ENCODE results near the gene AFF3. TPM values are rescaled to one million over a fixed set of nuclear protein-coding genes. Genes with fewer than 3 reads are reported as not detected.

The AFF3 gene
- total and polyA plus RNA-seq, 2 donors (not counting 3 experiments of a cell fraction or from before 2014, with no cell fraction given): 0.06 to 0.07 TPM

GRCh38 chr2:99509387-99509786, 633.0 kb downstream of the AFF3 start:
- H4K20me1 ChIP-seq (replicated peaks; ENCODE audit: control insufficient read depth, extremely low read depth, insufficient read depth, low read length): no peaks in the 10 kb centered on the region
- DNase-seq (ENCODE audit: low read depth, low spot score): no peak
- ChIA-PET POLR2A (no interaction called here), CTCF (no interaction called here)
- no peak overlapping the region for H3K27ac ChIP-seq (ENCODE audit: insufficient read depth, low read depth, low read length)
- H3K9me1 ChIP-seq (replicated peaks; ENCODE audit: control insufficient read depth, extremely low read depth, insufficient read depth, low read length): no peaks in the 10 kb centered on the region
- no peak overlapping the region for H3K4me2 ChIP-seq (ENCODE audit: insufficient read depth, low read length)
- FAIRE-seq: no peak
- H3K36me3 ChIP-seq (ENCODE audit: control insufficient read depth in 2 of 2, extremely low read depth in 1 of 2, insufficient read depth in 2 of 2, low read length in 2 of 2): no peaks in the 10 kb centered on the region
- BruUV-seq (replicated peaks): no TSS peak
- H3K9ac ChIP-seq (replicated peaks; ENCODE audit: extremely low read depth, insufficient read depth, low read length): no peak overlapping the region
- H3K4me1 ChIP-seq (ENCODE audit: control insufficient read depth, extremely low read depth, insufficient read depth, low read length): no peaks in the 10 kb centered on the region
- H3K9me3 ChIP-seq (replicated peaks; ENCODE audit: control insufficient read depth, insufficient read depth, low read length): no peaks in the 10 kb centered on the region
- H3K79me2 ChIP-seq (ENCODE audit: control insufficient read depth, insufficient read depth, low read length): no peaks in the 10 kb centered on the region
- TF ChIP-seq POLR2A (IDR thresholded peaks at IDR 0.05; ENCODE audit: low read depth, low read length): no peak
- H2AFZ ChIP-seq (ENCODE audit: low read depth, low read length): no peak overlapping the region
- dilution Hi-C loops (cut with MboI; ENCODE audit: extremely low pct_ligation_motif_present, low sequenced_read_pairs): no loop called here
- peaks cover 1 to 11% of the 10 kb centered on the region in 2 experiments for H3K27me3 ChIP-seq (ENCODE audit: control insufficient read depth in 2 of 2, insufficient read depth in 2 of 2, low read length in 2 of 2)
- intact Hi-C loops (cut with micrococcal nuclease): no loop called here
- H3K4me3 ChIP-seq (replicated peaks in 1 of 3; ENCODE audit: insufficient read depth in 1 of 3, low read depth in 1 of 3, low read length in 3 of 3): no peak overlapping the region

GRCh38 chr2:99507937-99508818, 634.2 kb downstream of the AFF3 start:
- BruUV-seq (replicated peaks): no TSS peak
- no peak overlapping the region for H2AFZ ChIP-seq (ENCODE audit: low read depth, low read length)
- no peaks in the 10 kb centered on the region for H3K9me1 ChIP-seq (replicated peaks; ENCODE audit: control insufficient read depth, extremely low read depth, insufficient read depth, low read length)
- H3K79me2 ChIP-seq (ENCODE audit: control insufficient read depth, insufficient read depth, low read length): no peaks in the 10 kb centered on the region
- peaks cover 0 to 14% of the 10 kb centered on the region in 2 experiments for H3K27me3 ChIP-seq (ENCODE audit: control insufficient read depth in 2 of 2, insufficient read depth in 2 of 2, low read length in 2 of 2)
- H3K4me3 ChIP-seq (replicated peaks in 1 of 3; ENCODE audit: insufficient read depth in 1 of 3, low read depth in 1 of 3, low read length in 3 of 3): no peak overlapping the region
- FAIRE-seq (no peak), DNase-seq (ENCODE audit: low read depth, low spot score) (no peak)
- H4K20me1 ChIP-seq (replicated peaks; ENCODE audit: control insufficient read depth, extremely low read depth, insufficient read depth, low read length): no peaks in the 10 kb centered on the region
- no peak overlapping the region for H3K27ac ChIP-seq (ENCODE audit: insufficient read depth, low read depth, low read length)
- CTCF ChIA-PET: no interaction called here
- H3K4me2 ChIP-seq (ENCODE audit: insufficient read depth, low read length): no peak overlapping the region
- POLR2A ChIA-PET: interaction anchor here (0.7 kb wide), 1 partner anchor 207 kb away, joined by 11 read pairs; no protein-coding TSS in a partner anchor
- no peak overlapping the region for H3K9ac ChIP-seq (replicated peaks; ENCODE audit: extremely low read depth, insufficient read depth, low read length)
- dilution Hi-C loops (cut with MboI; ENCODE audit: extremely low pct_ligation_motif_present, low sequenced_read_pairs): no loop called here
- no peaks in the 10 kb centered on the region for H3K36me3 ChIP-seq (ENCODE audit: control insufficient read depth in 2 of 2, extremely low read depth in 1 of 2, insufficient read depth in 2 of 2, low read length in 2 of 2)
- H3K4me1 ChIP-seq (ENCODE audit: control insufficient read depth, extremely low read depth, insufficient read depth, low read length): no peaks in the 10 kb centered on the region
- no peaks in the 10 kb centered on the region for H3K9me3 ChIP-seq (replicated peaks; ENCODE audit: control insufficient read depth, insufficient read depth, low read length)
- intact Hi-C loops (cut with micrococcal nuclease): no loop called here
- no peak for TF ChIP-seq MAX (IDR thresholded peaks at IDR 0.05; ENCODE audit: insufficient read depth, insufficient read length)
- no peak for TF ChIP-seq POLR2A (IDR thresholded peaks at IDR 0.05; ENCODE audit: low read depth, low read length)
- no peak for TF ChIP-seq FOS (IDR thresholded peaks at IDR 0.05; ENCODE audit: borderline replicate concordance, insufficient read depth, low read length)
- TF ChIP-seq GATA2 (IDR thresholded peaks at IDR 0.05; ENCODE audit: insufficient read depth, insufficient read length, low read depth, low read length): no peak
- TF ChIP-seq CTCF (IDR thresholded peaks at IDR 0.05; ENCODE audit: extremely low read depth in 1 of 2, insufficient read depth in 1 of 2, low read depth in 1 of 2, low read length in 2 of 2): no peak
- no peak for TF ChIP-seq EZH2 (IDR thresholded peaks at IDR 0.05; ENCODE audit: borderline replicate concordance, low read depth, low read length, severe bottlenecking)
